ENCODE data around the gene CDH12. TPM values are rescaled to one million over a fixed set of nuclear protein-coding genes. Genes with fewer than 3 reads are reported as not detected.
"Not testable (repeated sequence)": the region's sequence is repeated elsewhere in the genome, so short reads cannot be mapped to it uniquely, and the experiment has no call there.

CDH12 gene
- total RNA-seq, 2 experiments from 2014 or later, result not detected

- Mint-ChIP-seq H3K9me3 (peaks cover 17% of the 10 kb centered on the region), H3K27ac (no peak overlapping the region), H3K4me3 (no peak overlapping the region), H3K4me1 (no peaks in the 10 kb centered on the region), H3K27me3 (no peaks in the 10 kb centered on the region), H3K36me3 (ENCODE audit: low read depth) (no peaks in the 10 kb centered on the region)
- POLR2A ChIA-PET, result no interaction called here
- CTCF ChIA-PET, result no interaction called here
- no peak for DNase-seq
Observed at GRCh38 chr5:22314548-22314947, 538.6 kb downstream of the CDH12 start.

DNA sequence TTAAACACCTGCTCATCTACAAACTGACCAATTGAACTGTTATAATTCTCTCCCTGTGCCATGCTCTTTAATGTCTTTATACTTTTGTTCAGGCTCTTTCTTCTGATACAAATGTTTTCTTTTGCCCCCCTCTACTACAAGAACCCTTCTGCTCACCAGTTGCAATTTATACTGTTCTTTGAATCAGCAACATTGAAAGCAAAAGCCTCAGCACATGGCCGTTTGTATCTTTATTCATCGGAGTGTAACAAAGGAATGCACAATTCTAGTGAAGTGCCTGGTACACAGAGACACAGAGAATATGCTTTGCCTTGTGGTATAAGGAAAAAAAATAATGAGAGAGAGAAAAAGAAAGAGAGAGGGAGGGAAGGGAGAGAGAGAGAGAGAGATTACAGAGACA lies 547.1 kb downstream of the CDH12 start:
- ChIA-PET CTCF (no interaction called here), POLR2A (no interaction called here)
- H3K9me3 Mint-ChIP-seq, result peaks cover 6% of the 10 kb centered on the region
- no peak overlapping the region for H3K27ac Mint-ChIP-seq
- no peak overlapping the region for H3K4me3 Mint-ChIP-seq
- no peaks in the 10 kb centered on the region for H3K27me3 Mint-ChIP-seq
- DNase-seq, result no peak
- H3K4me1 Mint-ChIP-seq, result no peaks in the 10 kb centered on the region
- H3K36me3 Mint-ChIP-seq (ENCODE audit: low read depth), result no peaks in the 10 kb centered on the region

GRCh38 chr5:22295832-22296231 lies 557.3 kb downstream of the CDH12 start:
- Mint-ChIP-seq H3K9me3 (peaks cover 21% of the 10 kb centered on the region), H3K4me1 (no peaks in the 10 kb centered on the region), H3K4me3 (no peak overlapping the region), H3K27ac (no peak overlapping the region), H3K27me3 (no peaks in the 10 kb centered on the region), H3K36me3 (ENCODE audit: low read depth) (no peaks in the 10 kb centered on the region)
- CTCF ChIA-PET, result no interaction called here
- POLR2A ChIA-PET, result no interaction called here
- no peak for DNase-seq

- Mint-ChIP-seq H3K4me3 (no peak overlapping the region), H3K4me1 (no peaks in the 10 kb centered on the region), H3K36me3 (ENCODE audit: low read depth) (no peaks in the 10 kb centered on the region), H3K27me3 (no peaks in the 10 kb centered on the region), H3K9me3 (peaks cover 20% of the 10 kb centered on the region), H3K27ac (no peak overlapping the region)
- DNase-seq, result no peak
- ChIA-PET CTCF (no interaction called here), POLR2A (no interaction called here)
Observed at GRCh38 chr5:22293147-22293546, 560.0 kb downstream of the CDH12 start.

GRCh38 chr5:22278164-22278563 lies 575.0 kb downstream of the CDH12 start:
- Mint-ChIP-seq H3K4me1 (no peaks in the 10 kb centered on the region), H3K4me3 (no peak overlapping the region), H3K9me3 (peaks cover 2% of the 10 kb centered on the region), H3K27ac (no peak overlapping the region), H3K27me3 (no peaks in the 10 kb centered on the region), H3K36me3 (ENCODE audit: low read depth) (no peaks in the 10 kb centered on the region)
- DNase-seq, result no peak
- POLR2A ChIA-PET, result no interaction called here
- CTCF ChIA-PET, result no interaction called here

- Mint-ChIP-seq H3K4me1 (no peaks in the 10 kb centered on the region), H3K27ac (no peak overlapping the region), H3K27me3 (no peaks in the 10 kb centered on the region), H3K4me3 (no peak overlapping the region), H3K36me3 (ENCODE audit: low read depth) (no peaks in the 10 kb centered on the region), H3K9me3 (peaks cover 5% of the 10 kb centered on the region)
- no peak for DNase-seq
- POLR2A ChIA-PET, result no interaction called here
- CTCF ChIA-PET, result no interaction called here
Observed at GRCh38 chr5:22277006-22277405, 576.1 kb downstream of the CDH12 start.

- DNase-seq, result not testable (repeated sequence)
Observed at GRCh38 chr5:22265855-22266254, 587.3 kb downstream of the CDH12 start.

DNA sequence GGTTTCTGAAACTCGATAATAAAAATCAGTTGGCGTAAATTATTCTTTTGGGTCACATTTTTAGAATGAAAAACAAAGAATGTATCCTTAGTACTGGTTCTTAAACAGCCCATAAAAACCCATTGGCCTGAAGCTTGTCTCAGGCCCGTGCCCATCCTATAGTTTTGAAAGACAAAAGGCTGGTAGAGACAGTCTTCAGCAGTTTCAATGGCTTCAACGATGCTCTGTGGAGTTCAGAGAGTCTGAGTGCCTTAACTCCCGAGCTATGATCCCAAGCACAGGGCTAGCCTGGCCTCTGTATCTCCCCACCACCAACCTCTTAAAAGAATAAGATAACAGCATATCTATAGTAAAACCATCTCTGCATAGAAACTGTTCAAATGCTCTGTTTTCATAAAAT lies 595.0 kb downstream of the CDH12 start:
- H3K27me3 Mint-ChIP-seq, result no peaks in the 10 kb centered on the region
- peaks cover 6% of the 10 kb centered on the region for H3K9me3 Mint-ChIP-seq
- no peaks in the 10 kb centered on the region for H3K36me3 Mint-ChIP-seq (ENCODE audit: low read depth)
- no peak overlapping the region for H3K27ac Mint-ChIP-seq
- no peaks in the 10 kb centered on the region for H3K4me1 Mint-ChIP-seq
- ChIA-PET CTCF (no interaction called here), POLR2A (no interaction called here)
- no peak overlapping the region for H3K4me3 Mint-ChIP-seq
- no peak for DNase-seq

More at GRCh38 chr5:22265855-22266254, 587.3 kb downstream of the CDH12 start:
- H3K27me3 Mint-ChIP-seq; H3K4me3 Mint-ChIP-seq; H3K27ac Mint-ChIP-seq; POLR2A ChIA-PET; H3K36me3 Mint-ChIP-seq (ENCODE audit: low read depth); H3K9me3 Mint-ChIP-seq; H3K4me1 Mint-ChIP-seq; CTCF ChIA-PET: not testable (repeated sequence)

DNA sequence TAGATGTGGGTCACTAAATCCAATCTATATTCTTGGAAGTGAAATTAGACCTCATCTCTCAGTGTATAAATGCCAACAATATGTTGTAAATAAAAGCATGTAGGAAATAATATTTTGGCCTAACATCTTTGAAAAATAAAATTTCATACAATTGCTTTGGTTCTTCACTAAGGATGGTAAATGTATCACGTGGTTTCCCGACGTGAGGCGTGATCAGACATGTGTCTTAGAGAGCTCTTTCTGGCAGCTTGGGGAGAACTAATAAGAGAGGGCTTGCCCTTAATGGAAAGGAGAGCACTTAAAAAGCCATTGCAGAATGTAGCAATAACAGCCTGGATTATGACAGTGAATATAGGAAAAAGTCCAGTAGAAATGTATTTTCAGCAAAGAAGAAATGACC lies 602.6 kb downstream of the CDH12 start:
- Mint-ChIP-seq H3K4me3 (no peak overlapping the region), H3K9me3 (peaks cover 4% of the 10 kb centered on the region), H3K36me3 (ENCODE audit: low read depth) (no peaks in the 10 kb centered on the region), H3K4me1 (no peaks in the 10 kb centered on the region), H3K27ac (no peak overlapping the region), H3K27me3 (no peaks in the 10 kb centered on the region)
- POLR2A ChIA-PET, result no interaction called here
- CTCF ChIA-PET, result no interaction called here
- DNase-seq, result no peak

- Mint-ChIP-seq H3K4me1 (no peaks in the 10 kb centered on the region), H3K36me3 (ENCODE audit: low read depth) (no peaks in the 10 kb centered on the region), H3K27me3 (no peaks in the 10 kb centered on the region), H3K9me3 (peaks cover 6% of the 10 kb centered on the region), H3K27ac (no peak overlapping the region), H3K4me3 (no peak overlapping the region)
- ChIA-PET POLR2A (no interaction called here), CTCF (no interaction called here)
- no peak for DNase-seq
Observed at GRCh38 chr5:22249209-22249729, 603.9 kb downstream of the CDH12 start.

DNA sequence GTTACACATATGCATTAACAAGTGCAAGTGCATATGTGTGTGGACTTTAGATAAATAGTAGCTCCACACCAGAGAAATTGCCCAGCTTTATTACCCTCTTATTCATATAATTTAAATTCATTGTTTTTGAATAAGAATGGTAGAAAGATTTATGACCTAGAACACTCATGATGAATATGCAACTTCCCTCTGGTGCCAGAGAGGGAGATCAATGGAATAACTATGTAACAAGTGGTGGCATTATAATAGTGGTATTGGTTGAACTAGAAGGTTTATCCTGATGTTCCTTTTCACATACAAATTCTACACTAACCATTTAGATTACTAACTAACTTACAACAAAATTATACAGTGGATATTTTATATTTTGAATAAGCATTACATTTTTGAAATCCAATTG lies 607.4 kb downstream of the CDH12 start:
- POLR2A ChIA-PET, result no interaction called here

DNA sequence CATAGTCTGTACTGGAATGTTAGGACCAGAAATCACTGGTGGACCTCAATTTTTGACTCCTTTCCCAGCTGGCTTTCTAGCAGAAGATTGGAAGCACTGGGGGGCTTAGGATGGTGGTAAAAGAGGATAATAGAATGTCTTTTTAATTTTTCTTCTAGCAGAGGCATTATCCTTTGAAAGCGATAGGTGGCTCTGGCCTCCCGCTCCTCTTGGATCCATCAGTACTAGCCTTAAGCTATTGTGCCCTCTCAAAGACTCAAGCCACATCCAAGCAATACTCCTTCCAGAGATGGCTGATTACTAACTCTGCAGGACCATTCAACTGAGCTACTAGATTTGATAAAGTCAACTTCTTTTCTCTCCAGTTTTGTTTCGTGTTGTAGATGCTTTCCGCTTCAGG lies 610.6 kb downstream of the CDH12 start:
- Mint-ChIP-seq H3K27ac (no peak overlapping the region), H3K4me3 (no peak overlapping the region), H3K27me3 (no peaks in the 10 kb centered on the region), H3K36me3 (ENCODE audit: low read depth) (no peaks in the 10 kb centered on the region), H3K4me1 (no peaks in the 10 kb centered on the region), H3K9me3 (peaks cover 6% of the 10 kb centered on the region)
- CTCF ChIA-PET, result no interaction called here
- no peak for DNase-seq
- POLR2A ChIA-PET, result no interaction called here

More for the DNA sequence above, 607.4 kb downstream of the CDH12 start:
- CTCF ChIA-PET, result no interaction called here
- no peak for DNase-seq
- no peaks in the 10 kb centered on the region for H3K36me3 Mint-ChIP-seq (ENCODE audit: low read depth)
- H3K27me3 Mint-ChIP-seq, result no peaks in the 10 kb centered on the region
- H3K4me1 Mint-ChIP-seq, result no peaks in the 10 kb centered on the region
- no peak overlapping the region for H3K27ac Mint-ChIP-seq
- peaks cover 3% of the 10 kb centered on the region for H3K9me3 Mint-ChIP-seq
- no peak overlapping the region for H3K4me3 Mint-ChIP-seq

GRCh38 chr5:22238047-22238446 lies 615.1 kb downstream of the CDH12 start:
- POLR2A ChIA-PET, result no interaction called here
- H3K36me3 Mint-ChIP-seq (ENCODE audit: low read depth), result no peaks in the 10 kb centered on the region
- H3K27me3 Mint-ChIP-seq, result no peaks in the 10 kb centered on the region
- DNase-seq, result no peak
- H3K4me1 Mint-ChIP-seq, result no peaks in the 10 kb centered on the region
- H3K4me3 Mint-ChIP-seq, result no peak overlapping the region
- H3K27ac Mint-ChIP-seq, result no peak overlapping the region
- H3K9me3 Mint-ChIP-seq, result peaks cover 3% of the 10 kb centered on the region
- CTCF ChIA-PET, result no interaction called here

DNA sequence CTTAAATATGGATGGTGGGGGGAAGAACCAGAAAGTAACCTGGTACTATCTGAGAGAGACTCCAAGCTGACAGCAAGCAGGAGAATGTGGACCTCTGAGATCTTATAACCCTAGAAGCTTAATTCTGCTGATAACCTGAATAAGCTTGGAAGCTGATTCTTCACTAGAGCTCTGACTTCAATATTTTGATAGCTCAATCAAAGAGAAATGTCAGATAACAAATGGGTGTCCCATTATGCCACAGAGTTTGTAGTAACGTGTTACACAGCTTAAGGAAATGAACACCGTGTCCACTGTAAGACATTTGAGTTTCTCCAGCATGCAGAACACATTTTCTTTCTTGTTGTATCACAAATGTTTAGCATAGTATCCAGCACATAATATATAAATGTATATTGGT lies 626.7 kb downstream of the CDH12 start:
- peaks cover 2% of the 10 kb centered on the region for H3K9me3 Mint-ChIP-seq
- ChIA-PET POLR2A (no interaction called here), CTCF (no interaction called here)
- no peaks in the 10 kb centered on the region for H3K36me3 Mint-ChIP-seq (ENCODE audit: low read depth)
- no peak overlapping the region for H3K4me3 Mint-ChIP-seq
- no peaks in the 10 kb centered on the region for H3K27me3 Mint-ChIP-seq
- H3K27ac Mint-ChIP-seq, result no peak overlapping the region
- no peak for DNase-seq
- no peaks in the 10 kb centered on the region for H3K4me1 Mint-ChIP-seq

DNA sequence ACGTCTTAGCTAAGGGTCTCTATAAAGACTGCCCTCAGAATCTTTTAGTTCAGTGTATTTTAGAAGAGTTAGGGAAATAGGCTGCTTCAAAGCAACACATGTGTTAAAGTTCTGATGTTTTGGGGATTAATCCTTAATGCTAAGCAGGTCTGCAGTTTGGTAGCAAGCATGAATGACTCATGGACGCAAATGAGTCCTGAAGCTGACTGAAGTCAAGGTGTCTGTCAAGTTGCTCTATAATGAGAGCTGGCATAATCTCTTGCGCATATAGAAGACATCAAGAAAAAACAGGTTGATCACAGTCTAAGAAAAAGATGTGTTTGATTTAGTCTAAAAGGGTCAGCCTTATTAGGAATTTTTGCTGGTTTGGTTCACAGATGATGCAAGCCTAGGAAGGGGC lies 630.1 kb downstream of the CDH12 start:
- DNase-seq, result no peak
- Mint-ChIP-seq H3K27me3 (no peaks in the 10 kb centered on the region), H3K9me3 (peaks cover 2% of the 10 kb centered on the region), H3K36me3 (ENCODE audit: low read depth) (no peaks in the 10 kb centered on the region), H3K27ac (no peak overlapping the region), H3K4me1 (no peaks in the 10 kb centered on the region), H3K4me3 (no peak overlapping the region)
- ChIA-PET POLR2A (no interaction called here), CTCF (no interaction called here)

All from activated CD4-positive, alpha-beta memory T cell treated with anti-CD3 and anti-CD28 coated beads, Interleukin-2, amount 10 ng/mL, durations not matched to agents 7 days and 5 days (primary cell).